ELR (cell line): ENCODE data around the gene CYP2A7.
A peak's percentile ranks its signal among the peaks of the same experiment; 100 is the strongest.
"Not testable (repeated sequence)": the region's sequence is repeated elsewhere in the genome, so short reads cannot be mapped to it uniquely, and the experiment has no call there.

Source experiments
- DNase-seq: peaks from one replicate; pipeline ENCODE4 v3.0.0-alpha.2; 2015; ENCODE audit warnings: low read depth

CYP2A7 gene, protein sequence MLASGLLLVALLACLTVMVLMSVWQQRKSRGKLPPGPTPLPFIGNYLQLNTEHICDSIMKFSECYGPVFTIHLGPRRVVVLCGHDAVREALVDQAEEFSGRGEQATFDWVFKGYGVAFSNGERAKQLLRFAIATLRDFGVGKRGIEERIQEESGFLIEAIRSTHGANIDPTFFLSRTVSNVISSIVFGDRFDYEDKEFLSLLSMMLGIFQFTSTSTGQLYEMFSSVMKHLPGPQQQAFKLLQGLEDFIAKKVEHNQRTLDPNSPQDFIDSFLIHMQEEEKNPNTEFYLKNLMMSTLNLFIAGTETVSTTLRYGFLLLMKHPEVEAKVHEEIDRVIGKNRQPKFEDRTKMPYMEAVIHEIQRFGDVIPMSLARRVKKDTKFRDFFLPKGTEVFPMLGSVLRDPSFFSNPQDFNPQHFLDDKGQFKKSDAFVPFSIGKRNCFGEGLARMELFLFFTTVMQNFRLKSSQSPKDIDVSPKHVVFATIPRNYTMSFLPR

DNA sequence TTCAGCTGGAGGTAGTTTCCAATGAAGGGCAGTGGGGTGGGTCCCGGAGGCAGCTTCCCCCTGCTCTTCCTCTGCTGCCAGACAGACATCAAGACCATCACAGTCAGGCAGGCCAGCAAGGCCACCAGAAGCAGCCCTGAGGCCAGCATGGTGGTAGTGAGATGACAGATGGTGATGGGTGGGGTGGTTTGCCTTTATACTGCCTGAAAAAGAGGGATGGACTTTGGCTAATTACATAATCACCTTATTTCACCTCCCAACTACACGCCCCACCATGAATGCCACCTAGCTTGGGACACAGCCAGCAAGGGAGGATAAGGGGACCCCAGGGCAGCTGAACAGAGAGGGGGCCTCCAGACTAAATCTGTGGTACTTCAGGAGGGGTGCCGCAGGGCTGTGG, at the start of gene CYP2A7:
Gene CYP2A7, minus strand, starts transcription at position 170 of the 400 bp plus-strand sequence. Its CDS starts 21 bp downstream, at position 149.
- DNase-seq, result not testable (repeated sequence)

DNA sequence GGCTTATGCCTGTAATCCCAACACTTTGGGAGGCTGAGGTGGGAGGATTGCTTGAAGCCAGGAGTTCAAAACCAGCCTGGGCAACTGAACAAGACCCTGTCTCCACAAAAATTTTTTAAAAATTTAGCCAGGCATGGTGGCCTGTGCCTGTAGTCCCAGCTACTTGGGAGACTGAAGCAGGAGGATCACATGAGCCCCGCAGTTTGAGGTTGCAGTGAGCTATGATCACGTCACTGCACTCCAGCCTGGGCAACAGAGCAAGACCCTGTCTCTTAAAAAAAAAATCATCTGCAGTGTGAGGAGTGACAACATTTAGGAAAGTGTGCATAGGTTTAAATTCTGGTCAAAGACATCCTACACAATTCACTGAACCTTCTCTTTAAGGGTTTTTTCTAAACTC, 48.8 kb upstream of the CYP2A7 start:
- not testable (repeated sequence) for DNase-seq

DNA sequence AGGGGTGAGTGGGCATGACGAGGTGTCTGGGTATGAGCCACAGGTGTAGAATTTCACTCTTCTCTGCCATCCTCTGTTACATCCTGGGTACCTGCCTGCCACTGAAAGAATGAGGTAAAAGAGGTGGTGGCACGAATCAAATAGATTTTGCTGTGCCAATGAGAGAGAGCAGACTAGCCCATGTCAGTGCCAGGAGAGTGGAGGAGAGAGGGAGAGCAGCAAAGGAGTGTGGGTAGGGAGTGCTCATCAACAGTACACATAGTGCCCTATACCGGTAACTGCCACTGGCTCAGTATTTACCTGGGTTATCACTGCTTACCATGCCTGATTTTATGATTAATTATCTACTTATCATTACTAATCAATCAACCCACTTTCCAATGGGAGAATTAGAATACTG, 47.9 kb upstream of the CYP2A7 start:
- not testable (repeated sequence) for DNase-seq

DNA sequence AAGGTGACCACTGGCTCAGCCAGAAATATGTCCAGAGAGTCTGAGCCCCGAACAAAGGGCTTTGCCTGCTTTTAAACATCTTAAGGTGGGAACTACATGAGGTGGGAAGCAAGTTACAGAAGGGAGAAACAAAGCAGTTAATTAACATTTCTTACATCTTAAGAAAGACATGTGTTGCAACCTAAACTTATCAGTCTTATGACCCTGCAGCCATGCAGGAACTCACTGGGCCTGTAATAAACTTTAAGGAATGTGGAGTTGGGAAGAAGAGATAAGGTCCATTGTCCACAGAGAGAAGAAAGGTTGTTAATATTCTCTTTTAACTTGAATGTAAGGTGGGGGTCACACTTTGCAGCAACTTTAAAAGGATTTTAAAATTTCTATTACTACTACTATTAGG, 46.8 kb upstream of the CYP2A7 start:
- no peak for DNase-seq

DNA sequence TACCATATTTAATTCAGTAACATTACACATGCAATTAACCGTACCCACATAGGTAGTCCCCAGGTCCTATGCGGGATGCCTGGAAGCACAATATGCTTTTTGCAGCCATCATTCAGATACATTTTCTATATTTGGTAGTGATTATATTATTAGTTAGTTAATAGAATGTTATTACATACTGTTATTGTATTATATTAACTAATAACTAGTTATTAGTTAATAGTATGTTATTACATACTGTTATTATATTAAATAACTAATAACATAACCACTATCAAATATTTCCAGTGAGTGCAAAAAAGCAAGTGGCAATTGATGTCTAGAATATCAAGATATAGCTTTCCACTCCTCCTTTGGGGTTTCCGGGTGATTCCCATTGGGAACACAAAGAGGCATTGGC, 45.5 kb upstream of the CYP2A7 start:
- DNase-seq, result no peak

DNA sequence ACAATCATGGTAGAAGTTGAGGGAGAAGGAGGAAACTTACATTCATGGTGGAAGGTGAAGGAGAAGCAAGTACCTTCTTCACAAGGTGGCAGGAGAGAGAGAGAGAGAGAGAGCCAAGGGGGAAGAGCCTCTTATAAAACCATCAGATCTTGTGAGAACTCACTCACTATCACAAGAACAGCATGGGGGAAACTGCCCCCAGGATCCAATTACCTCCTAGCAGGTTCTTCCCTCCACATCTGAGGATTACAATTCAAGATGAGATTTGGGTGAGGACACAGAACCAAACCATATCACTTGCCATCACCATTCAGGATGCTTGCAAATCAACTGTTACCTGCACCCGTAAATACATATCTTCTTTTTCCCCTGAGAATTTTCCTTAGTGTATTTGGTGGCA, 44.2 kb upstream of the CYP2A7 start:
- not testable (repeated sequence) for DNase-seq

DNA sequence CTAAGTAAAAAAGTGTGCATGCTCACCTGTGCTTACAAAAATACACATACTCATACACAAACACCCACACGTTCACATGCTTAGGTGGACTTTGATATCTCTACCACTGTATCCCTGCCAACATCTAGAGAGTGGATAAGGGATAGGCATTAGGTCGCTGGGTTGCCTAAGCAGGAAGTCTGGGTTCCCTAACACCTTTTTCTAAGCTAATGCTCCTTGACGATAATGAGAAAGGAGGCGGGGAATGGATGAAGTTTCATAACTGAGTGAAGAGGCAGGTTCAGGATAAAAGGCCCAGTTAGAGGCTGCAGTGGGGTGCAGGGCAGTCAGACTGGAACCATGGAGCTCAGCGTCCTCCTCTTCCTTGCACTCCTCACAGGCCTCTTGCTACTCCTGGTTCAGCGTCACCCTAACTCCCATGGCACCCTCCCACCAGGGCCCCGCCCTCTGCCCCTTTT, 41.9 kb upstream of the CYP2A7 start:
- DNase-seq, result no peak

DNA sequence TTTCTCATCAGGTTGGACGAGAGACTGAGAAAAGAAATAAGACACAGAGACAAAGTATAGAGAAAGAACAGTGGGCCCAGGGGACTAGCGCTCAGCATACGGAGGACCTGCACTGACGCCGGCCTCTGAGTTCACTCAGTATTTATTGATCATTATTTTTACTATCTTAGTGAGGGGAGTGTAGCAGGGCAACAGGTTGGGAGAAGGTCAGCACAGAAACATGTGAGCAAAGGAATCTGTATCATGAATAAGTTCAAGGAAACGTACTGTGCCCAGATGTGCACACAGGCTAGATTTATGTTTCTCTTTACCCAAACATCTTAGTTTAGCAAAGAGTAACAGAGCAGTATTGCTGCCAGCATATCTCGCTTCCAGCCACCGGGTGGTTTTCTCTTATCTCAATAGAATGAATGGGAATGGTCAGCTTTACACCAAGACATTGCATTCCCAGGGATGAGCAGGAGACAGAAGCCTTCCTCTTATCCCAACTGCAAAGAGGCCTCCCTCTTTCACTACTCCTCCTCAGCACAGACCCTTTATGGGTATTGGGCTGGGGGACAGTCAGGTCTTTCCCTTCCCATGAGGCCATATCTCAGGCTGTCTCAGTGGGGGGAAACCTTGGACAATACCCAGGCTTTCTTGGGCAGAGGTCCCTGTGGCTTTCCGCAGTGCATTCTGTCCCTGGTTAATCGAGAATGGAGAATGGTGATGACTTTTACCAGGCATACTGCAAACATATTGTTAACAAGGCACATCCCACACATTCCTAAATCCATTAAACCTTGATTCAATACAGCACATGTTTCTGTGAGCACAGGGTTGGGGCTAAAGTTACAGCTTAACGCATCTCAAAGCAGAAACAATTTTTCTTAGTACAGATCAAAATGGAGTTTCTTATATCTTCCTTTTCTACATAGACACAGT, 40.5 kb upstream of the CYP2A7 start:
- DNase-seq, result not testable (repeated sequence)

DNA sequence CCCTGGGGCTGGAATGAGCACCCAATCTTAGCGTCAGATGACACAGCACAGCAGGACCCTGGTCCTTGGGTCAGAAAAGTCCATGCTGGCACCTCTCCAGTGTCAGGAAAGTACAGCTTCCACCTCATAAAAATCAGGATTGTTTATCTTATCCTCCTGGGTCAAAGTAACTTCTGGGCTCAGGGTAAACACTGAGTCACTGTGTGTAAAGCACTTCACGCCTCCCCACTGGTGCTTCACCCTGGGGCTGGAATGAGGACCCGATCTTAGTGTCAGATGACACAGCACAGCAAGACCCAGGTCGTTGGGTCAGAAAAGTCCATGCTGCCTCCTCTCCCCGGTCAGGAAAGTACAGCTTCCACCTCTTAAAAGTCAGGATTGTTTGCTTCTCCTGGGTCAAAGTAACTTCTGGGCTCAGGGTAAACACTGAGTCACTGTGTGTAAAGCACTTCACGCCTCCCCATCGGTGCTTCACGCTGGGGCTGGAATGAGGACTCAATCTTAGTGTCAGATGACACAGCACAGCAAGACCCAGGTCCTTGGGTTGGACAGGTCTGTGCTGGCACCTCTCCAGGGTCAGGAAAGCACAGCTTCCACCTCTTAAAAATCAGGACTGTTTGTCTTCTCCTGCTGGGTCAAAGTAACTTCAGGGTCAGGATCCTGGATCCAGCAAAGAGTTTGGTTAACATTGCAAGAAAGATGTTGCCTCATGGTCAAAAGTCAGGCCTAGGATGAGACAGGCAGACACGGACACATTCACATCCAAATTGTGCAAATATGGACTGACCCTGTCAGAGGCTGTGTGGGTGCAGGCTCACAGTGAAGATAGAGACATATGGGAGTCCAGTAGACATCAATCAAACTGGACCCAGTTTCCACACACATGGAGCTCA, 39.2 kb upstream of the CYP2A7 start:
- peak; percentile 17 for DNase-seq

DNA sequence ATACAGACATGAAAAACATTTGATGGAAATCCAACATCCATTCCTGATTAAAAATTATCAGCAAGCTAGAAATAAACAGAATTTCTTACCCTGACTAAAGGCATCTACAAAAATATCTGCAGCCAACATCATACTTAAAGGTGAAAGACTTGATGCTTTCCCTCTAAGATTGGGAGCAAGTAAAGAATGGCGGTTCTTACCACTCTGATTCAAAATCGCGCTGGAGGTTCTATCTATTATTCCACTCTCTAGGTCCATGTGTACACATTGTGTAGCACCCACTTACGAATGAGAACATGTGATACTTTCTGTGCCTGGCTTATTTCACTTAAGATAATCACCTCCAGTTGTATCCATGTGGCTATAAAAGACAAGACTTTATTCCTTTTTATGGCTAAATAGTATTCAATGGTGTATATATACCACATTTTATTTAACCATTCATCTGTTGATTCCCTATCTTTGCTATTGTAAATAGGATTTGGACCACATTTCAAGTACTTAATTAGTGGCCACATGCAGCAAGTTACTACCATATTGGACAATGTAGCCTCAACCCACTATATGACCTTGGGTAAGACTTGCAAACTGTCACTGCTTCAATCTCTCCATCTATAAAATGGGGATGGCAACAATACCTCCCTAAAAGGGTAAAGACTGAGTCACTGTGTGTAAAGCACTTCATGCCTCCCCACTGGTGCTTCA, 38.4 kb upstream of the CYP2A7 start:
- DNase-seq, result no peak

DNA sequence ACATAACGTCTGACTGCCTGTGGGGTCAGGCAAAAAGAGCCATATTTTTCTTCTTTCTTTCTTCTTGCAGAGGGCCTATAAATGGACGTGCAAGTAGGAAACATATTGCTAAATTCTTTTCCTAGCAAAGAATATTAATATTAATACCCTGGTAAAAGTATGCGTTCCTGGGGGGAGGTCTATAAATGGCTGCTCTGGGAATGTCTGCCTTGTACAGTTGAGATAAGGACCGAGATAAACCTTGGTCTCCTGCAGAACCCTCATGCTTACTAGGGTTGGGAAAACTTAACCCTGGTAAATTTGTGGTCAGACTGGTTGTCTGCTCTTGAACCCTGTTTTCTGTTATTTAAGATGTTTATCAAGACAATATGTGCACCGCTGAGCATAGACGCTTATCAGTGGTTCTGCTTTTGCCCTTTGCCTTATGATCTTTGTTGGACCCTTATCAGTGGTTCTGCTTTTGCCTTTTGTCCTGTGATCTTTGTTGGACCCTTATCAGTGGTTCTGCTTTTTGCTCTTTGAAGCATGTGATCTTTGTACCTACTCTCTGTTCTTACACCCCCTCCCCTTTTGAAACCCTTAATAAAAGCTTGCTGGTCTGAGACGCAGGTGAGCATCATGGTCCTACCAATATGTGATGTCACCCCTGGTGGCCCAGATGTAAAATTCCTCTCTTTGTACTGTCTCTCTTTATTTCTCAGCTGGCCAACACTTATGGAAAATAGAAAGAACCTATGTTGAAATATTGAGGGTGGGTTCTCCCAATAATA, 37.7 kb upstream of the CYP2A7 start:
- not testable (repeated sequence) for DNase-seq

DNA sequence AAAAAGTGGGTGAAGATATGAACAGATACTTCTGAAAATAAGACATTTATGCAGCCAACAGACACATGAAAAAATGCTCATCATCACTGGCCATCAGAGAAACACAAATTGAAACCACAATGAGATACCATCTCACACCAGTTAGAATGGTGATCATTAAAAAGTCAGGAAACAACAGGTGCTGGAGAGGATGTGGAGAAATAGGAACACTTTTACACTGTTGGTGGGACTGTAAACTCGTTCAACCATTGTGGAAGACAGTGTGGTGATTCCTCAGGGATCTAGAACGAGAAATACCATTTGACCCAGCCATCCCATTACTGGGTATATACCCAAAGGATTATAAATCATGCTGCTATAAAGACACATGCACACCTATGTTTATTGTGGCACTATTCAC, 36.3 kb upstream of the CYP2A7 start:
- DNase-seq, result not testable (repeated sequence)

DNA sequence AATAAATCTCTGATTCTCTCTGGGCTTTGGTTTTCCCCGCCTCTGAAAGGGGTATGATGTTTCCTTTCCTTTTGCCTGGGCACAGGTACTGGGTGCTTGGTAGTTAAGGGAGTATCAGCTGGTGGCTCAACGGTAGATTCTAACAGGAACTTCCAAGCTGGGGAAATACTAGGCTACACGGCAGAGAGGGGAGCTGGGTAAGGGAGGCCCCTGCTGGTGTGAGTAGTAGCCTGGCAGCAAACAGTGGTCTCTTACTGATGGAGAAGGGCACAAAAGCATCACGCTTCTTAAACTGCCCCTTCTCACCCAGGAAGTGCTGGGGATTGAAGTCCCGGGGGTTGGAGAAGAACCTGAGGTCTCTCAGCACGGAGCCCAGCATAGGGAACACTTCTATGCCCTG, 26.9 kb upstream of the CYP2A7 start:
- DNase-seq, result no peak

DNA sequence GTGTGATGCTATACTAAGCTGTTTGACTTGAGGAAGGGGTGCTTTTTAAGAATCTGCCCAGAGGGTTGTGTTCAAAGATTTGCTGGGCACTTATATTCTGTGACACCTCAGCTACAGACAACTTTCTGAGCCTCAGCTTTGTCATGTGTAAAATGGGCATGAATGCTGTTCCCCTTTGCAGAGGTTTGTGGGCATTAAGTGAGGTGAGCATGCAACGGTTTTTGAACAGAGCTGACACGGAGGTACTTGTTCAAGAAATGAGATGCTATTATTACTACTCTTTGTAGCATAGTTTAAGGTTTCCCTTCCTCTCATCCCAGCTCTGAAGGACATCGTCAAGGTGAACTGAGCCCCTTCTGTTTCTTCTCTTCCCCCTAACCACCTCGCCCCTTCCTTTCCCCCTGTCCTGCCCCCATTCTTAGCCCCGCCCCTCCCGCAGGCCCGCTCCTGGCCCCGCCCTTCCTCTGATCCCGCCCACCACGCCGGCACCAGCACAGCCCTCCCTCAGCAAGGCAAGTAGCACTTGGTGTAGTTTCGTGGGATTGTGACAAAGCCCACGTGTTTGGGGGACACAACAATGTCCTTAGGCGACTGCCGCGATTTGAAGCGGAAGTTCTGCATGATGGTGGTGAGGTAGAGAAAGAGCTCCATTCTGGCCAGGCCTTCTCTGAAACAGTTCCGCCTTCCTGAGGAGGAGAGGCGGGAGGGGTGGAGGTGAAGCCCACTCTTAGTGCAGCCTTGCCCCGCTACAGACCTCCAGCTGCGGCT, 26.1 kb upstream of the CYP2A7 start:
- no peak for DNase-seq

DNA sequence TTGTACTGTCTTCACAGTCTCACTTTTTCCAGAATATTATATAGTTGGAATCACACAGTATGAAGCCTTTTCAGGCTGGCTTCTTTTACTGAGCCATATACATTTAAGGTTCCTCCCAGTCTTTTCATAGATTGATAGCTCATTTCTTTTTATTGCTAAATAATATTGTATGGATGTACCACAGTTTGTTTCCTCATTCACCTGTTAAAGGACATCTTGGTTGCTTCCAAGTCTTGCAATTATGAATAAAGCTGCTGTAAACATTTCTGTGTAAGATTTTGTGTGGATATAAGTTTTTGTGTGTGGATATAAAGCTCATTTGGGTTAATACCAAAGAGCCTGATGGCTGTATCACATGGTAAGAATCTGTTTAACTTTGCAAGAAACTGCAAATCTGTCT, 24.5 kb upstream of the CYP2A7 start:
- DNase-seq, result no peak

DNA sequence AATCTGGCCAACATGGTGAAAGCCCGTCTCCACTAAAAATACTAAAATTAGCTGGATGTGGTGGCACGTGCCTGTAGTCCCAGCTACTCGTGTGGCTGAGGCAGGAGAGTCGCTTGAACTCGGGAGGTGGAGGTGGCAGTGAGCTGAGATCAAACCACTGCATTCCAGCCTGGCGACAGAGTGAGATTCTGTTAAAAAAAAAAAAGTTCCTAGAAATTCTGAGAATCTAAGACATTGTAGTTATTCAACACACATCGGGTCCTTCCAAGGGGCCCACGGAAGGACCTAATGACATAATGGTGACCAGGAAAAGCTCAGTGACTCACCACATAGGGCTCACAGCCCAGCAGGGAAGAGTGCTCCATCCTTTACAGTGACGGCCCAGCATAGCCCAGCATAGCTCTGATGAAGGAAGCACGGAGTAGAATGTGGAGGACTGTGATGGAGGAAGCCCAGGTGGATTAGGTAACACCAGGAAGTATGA, 22.7 kb upstream of the CYP2A7 start:
- DNase-seq, result peak; percentile 23

DNA sequence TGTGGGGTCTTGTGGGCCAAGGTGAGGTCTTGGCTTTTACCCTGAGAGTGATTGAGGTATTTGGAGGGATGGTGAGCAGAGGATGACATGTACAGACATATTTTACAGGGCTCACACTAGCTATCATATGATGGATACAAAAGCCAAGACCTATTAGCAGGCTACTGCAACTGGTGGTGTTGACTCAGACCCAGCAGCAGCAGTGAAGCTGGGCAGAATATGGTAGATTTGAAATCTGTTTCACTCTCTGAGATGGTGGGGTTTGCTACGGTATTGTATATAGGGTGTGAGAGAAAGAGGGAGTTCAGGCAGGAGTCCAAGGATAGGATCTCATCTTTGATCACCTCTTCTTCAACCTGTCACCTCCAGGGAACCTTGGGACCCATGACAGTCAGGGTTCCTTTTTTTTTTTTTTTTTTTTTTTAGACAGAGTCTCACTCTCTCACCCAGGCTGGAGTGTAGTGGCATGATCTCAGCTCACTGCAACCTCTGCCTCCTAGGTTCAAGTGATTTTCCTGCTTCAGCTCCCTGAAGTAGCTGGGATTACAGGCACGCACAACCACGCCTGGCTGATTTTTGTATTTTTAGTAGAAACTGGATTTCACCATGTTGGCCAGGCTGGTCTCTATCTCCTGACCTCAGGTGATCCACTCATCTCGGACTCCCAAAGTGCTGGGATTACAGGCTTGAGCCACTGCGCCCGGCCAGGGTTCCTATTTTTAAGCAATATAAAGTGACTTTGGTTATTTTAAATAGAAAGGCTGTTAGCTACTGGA, 20.1 kb upstream of the CYP2A7 start:
- DNase-seq, result not testable (repeated sequence)

DNA sequence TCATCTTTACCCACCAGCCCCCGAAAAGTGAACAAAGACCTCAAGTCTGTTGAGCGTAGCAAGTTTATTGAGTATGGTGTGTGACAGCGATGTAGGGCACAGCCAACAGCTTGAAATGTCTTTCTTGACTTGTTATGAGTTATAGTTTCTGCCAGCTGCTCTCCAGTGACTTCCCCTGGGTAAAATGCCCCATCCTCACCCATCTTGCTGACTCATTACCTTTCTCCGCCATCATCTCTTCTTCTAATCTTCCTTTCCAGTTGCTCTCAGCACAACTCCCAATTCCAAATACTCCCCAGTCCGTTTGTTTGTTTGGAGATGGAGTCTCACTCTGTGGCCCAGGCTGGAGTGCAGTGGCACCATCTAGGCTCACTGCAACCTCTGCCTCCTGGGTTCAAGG, 18.5 kb upstream of the CYP2A7 start:
- DNase-seq, result not testable (repeated sequence)
